Stimulated activated CD4-positive, alpha-beta T cell treated with anti-CD3 and anti-CD28 coated beads, TNF-alpha, amount 100 ng/mL, for 48 hours (primary cell): ENCODE results near the gene ARMC3.
"Not testable (repeated sequence)": the region's sequence is repeated elsewhere in the genome, so short reads cannot be mapped to it uniquely, and the experiment has no call there.

Experiments used
- DNase-seq, 3 donors: peaks; one replicate each; pipeline ENCODE4 v3.0.0-alpha.2; 2020; ENCODE audit warnings: low read depth in 3 of 3

ARMC3 gene

GRCh38 chr10:23047201-23048050, 119.6 kb downstream of the ARMC3 start:
- no peak for DNase-seq

- DNase-seq, result no peak
Measured at GRCh38 chr10:23048191-23048590, 120.3 kb downstream of the ARMC3 start.

GRCh38 chr10:23051278-23051677, 123.4 kb downstream of the ARMC3 start:
- no peak for DNase-seq

- no peak for DNase-seq
Measured at GRCh38 chr10:23051855-23052331, 124.0 kb downstream of the ARMC3 start.

GRCh38 chr10:23053036-23053435, 125.2 kb downstream of the ARMC3 start:
- no peak for DNase-seq

- no peak for DNase-seq
Measured at GRCh38 chr10:23055424-23056185, 127.8 kb downstream of the ARMC3 start.

GRCh38 chr10:23056186-23056579, 128.3 kb downstream of the ARMC3 start:
- no peak for DNase-seq

- no peak for DNase-seq
Measured at GRCh38 chr10:23058366-23058765, 130.5 kb downstream of the ARMC3 start.

- DNase-seq, result no peak
Measured at GRCh38 chr10:23060918-23061317, 133.1 kb downstream of the ARMC3 start.

GRCh38 chr10:23063045-23063972, 135.5 kb downstream of the ARMC3 start:
- no peak for DNase-seq

- no peak for DNase-seq
Measured at GRCh38 chr10:23063973-23064812, 136.3 kb downstream of the ARMC3 start.

- DNase-seq, result not testable (repeated sequence)
Measured at GRCh38 chr10:23064813-23065114, 136.9 kb downstream of the ARMC3 start.

GRCh38 chr10:23065181-23065948, 137.5 kb downstream of the ARMC3 start:
- DNase-seq, result no peak

- DNase-seq, result no peak
Measured at GRCh38 chr10:23067337-23067736, 139.5 kb downstream of the ARMC3 start.

GRCh38 chr10:23067939-23068775, 140.3 kb downstream of the ARMC3 start:
- DNase-seq, result peak; percentile 30 to 56 (median 49)

- DNase-seq, result no peak
Measured at GRCh38 chr10:23069019-23069815, 141.4 kb downstream of the ARMC3 start.

- DNase-seq, result not testable (repeated sequence)
Measured at GRCh38 chr10:23070092-23070912, 142.4 kb downstream of the ARMC3 start.

GRCh38 chr10:23070913-23071218, 143.0 kb downstream of the ARMC3 start:
- no peak for DNase-seq
